Measurements from ENCODE around the gene KCNJ2.

GRCh38 chr17:70171159-70171558 is 1.8 kb downstream of the KCNJ2 start:
- TF ChIP-seq CTCF (IDR thresholded peaks at IDR 0.05; ENCODE audit: low read length) (no peak), EZH2 (IDR thresholded peaks at IDR 0.05; ENCODE audit: borderline replicate concordance, low read length) (no peak)
